ENCODE results near the gene CRNN. TPM values are rescaled to one million over a fixed set of nuclear protein-coding genes. Genes with fewer than 3 reads are reported as not detected.

Gene CRNN
- total RNA-seq, 2 donors from 2014 or later = not detected

DNA sequence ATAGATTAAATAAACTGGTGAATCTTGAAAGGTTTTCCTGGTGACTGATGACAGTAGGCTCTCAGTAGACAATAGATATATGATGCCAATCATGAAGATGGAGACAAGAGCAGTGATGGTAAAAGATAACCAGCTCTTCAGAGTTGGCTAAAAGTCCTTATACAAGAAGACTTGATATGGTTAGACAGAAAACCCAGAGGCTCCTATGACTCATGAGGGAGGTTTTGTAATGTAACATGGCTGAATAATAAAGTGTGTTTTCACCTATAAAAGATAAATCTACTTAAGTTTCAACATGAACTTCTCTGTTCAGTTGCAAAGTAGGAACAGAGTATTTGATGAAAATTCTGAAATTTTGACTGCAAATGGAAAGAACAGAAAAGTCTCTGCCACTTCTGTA is 12.7 kb upstream of the CRNN start:
- Histone ChIP-seq H3K4me1 (ENCODE audit: control insufficient read depth in 1 of 2, low read depth in 2 of 2) (no peaks in the 10 kb centered on the region), H3K4me3 (no peak overlapping the region), H3K27me3 (replicated peaks; ENCODE audit: insufficient read depth) (no peaks in the 10 kb centered on the region), H3K36me3 (no peaks in the 10 kb centered on the region), H3K27ac (no peak overlapping the region), H3K9me3 (no peaks in the 10 kb centered on the region)
- DNase-seq (ENCODE audit: low spot score) (no peak), ATAC-seq (ENCODE audit: insufficient number of reproducible peaks, low FRiP score, low read depth) (no peak)
- TF ChIP-seq, protein P1, sequence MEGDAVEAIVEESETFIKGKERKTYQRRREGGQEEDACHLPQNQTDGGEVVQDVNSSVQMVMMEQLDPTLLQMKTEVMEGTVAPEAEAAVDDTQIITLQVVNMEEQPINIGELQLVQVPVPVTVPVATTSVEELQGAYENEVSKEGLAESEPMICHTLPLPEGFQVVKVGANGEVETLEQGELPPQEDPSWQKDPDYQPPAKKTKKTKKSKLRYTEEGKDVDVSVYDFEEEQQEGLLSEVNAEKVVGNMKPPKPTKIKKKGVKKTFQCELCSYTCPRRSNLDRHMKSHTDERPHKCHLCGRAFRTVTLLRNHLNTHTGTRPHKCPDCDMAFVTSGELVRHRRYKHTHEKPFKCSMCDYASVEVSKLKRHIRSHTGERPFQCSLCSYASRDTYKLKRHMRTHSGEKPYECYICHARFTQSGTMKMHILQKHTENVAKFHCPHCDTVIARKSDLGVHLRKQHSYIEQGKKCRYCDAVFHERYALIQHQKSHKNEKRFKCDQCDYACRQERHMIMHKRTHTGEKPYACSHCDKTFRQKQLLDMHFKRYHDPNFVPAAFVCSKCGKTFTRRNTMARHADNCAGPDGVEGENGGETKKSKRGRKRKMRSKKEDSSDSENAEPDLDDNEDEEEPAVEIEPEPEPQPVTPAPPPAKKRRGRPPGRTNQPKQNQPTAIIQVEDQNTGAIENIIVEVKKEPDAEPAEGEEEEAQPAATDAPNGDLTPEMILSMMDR (IDR thresholded peaks at IDR 0.05) = no peak

DNA sequence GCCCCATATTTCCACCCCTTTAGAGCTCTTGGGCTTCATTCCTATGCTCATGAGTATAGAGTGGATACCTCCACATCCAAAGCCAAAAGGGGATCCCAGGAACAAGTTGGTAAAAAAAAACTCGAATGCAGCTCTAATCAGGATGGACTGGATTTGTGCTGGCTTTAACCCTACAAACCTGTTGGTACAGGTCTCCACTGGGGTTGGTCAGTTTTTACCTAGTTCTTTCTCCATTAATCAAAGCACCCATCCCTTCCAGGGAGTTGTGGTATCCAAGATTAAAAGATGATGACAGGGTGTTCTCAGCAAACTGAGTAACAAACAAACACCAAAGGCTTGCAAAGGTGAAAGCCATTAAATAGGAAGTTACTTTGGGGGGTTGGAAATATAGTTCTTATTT is 5.9 kb upstream of the CRNN start:
- TF ChIP-seq, protein P1 (IDR thresholded peaks at IDR 0.05) = no peak
- Histone ChIP-seq H3K9me3 (no peaks in the 10 kb centered on the region), H3K4me1 (ENCODE audit: control insufficient read depth in 1 of 2, low read depth in 2 of 2) (no peaks in the 10 kb centered on the region), H3K27me3 (replicated peaks; ENCODE audit: insufficient read depth) (no peaks in the 10 kb centered on the region), H3K27ac (no peak overlapping the region), H3K36me3 (no peaks in the 10 kb centered on the region), H3K4me3 (no peak overlapping the region)
- DNase-seq (ENCODE audit: low spot score) (no peak), ATAC-seq (ENCODE audit: insufficient number of reproducible peaks, low FRiP score, low read depth) (no peak)

DNA sequence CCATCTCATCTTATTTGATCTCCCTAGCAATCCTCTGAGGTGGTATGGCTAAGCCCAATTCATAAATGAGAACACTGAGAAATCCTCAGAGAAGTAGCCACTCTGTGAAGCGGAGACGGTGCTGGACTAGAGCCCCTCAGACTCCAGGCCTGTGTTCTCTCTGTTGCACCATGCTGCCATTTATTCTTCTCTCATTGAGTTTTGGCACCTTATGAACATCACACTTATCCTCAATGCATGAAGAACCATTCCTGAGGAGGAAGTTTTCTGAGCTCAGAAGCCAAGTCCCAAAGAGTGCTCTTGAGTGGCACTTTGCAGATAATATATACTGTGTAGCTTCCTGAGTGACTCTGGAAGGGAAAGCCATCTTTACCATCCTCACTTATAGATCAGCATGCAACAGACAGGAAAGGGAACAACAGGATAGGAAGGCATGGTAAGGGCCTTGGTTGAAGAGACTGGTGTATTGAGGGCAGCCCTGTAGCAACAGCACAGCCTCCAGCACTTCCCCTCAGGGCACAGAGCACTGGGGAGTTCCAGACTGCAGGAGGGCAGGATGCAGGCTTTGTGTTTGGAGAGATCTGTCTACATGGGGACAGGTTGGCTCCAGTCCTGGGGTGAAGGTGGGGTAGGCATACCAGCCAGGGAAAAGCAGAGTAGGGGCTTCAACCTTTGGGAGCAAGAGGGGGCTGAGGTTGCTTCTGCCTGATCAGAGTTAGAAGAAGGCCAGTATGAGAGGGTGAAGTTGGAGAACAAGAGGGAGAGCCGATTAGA is 1.6 kb upstream of the CRNN start:
- no peaks in the 10 kb centered on the region for H3K36me3 ChIP-seq
- no peaks in the 10 kb centered on the region for H3K4me1 ChIP-seq (ENCODE audit: control insufficient read depth in 1 of 2, low read depth in 2 of 2)
- no peaks in the 10 kb centered on the region for H3K27me3 ChIP-seq (replicated peaks; ENCODE audit: insufficient read depth)
- no peaks in the 10 kb centered on the region for H3K9me3 ChIP-seq
- ATAC-seq (ENCODE audit: insufficient number of reproducible peaks, low FRiP score, low read depth) = no peak
- DNase-seq (ENCODE audit: low spot score) = no peak
- no peak overlapping the region for H3K4me3 ChIP-seq
- no peak overlapping the region for H3K27ac ChIP-seq
- TF ChIP-seq, protein P1 (IDR thresholded peaks at IDR 0.05) = no peak

DNA sequence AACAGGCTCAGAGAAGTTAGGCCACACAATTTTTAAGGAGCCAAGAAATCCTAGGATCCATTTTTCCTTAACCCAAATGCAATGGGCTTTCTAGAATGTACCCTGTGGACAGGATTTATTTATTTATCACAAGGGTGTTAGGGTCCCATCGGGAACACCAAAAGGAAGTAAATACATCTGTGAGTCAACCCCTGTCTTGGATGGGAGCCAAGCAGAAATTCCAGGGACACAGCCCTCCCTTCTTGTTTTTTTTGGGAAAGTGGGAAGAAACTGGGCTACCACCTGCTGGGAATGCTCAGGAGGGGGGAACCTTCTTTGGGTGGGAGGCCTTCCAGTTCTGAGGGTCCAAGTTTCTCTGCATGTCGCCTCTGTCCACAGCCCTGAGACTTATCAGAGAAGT is 1.3 kb downstream of the CRNN start:
- Histone ChIP-seq H3K4me1 (ENCODE audit: control insufficient read depth in 1 of 2, low read depth in 2 of 2) (no peaks in the 10 kb centered on the region), H3K4me3 (no peak overlapping the region), H3K27me3 (replicated peaks; ENCODE audit: insufficient read depth) (no peaks in the 10 kb centered on the region), H3K9me3 (no peaks in the 10 kb centered on the region), H3K27ac (no peak overlapping the region), H3K36me3 (no peaks in the 10 kb centered on the region)
- ATAC-seq (ENCODE audit: insufficient number of reproducible peaks, low FRiP score, low read depth) (no peak), DNase-seq (ENCODE audit: low spot score) (no peak)
- TF ChIP-seq, protein P1 (IDR thresholded peaks at IDR 0.05) = no peak

DNA sequence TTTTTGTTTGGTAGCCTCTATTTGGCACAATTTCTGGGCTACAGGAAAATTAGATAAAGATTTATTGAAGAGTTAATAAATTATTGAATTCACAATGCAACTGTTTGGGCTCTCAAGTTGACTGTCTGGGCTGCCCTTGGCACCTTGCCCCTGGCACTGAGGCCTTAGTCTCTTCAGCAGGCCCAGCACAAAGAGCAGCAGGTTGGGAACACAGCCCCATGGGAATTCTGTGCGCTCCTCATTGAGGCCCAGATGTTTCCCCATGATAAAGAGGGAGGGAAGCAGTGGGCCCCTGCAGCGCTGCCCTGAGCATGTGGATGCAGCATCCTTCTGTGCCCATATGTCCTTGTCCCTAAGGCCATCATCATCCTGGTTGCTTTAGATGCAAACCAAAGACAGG is 2.9 kb downstream of the CRNN start:
- Histone ChIP-seq H3K27me3 (replicated peaks; ENCODE audit: insufficient read depth) (no peaks in the 10 kb centered on the region), H3K27ac (no peak overlapping the region), H3K4me1 (ENCODE audit: control insufficient read depth in 1 of 2, low read depth in 2 of 2) (no peaks in the 10 kb centered on the region), H3K9me3 (no peaks in the 10 kb centered on the region), H3K36me3 (no peaks in the 10 kb centered on the region), H3K4me3 (no peak overlapping the region)
- ATAC-seq (ENCODE audit: insufficient number of reproducible peaks, low FRiP score, low read depth) = no peak
- DNase-seq (ENCODE audit: low spot score) = no peak
- TF ChIP-seq, protein P1 (IDR thresholded peaks at IDR 0.05) = no peak

Data from thoracic aorta (tissue), 2 donors.